Panc1 (cell line): ENCODE measurements around the gene HTR2C. TPM values are rescaled to one million over a fixed set of nuclear protein-coding genes. Genes with fewer than 3 reads are reported as not detected.

Experiments used
- ATAC-seq: fragments of 200-7000 bp; cut with Tn5 transposase; 2 replicates; pipeline ENCODE4 v1.9.1; 2020; ENCODE audit warnings: mild to moderate bottlenecking, moderate library complexity
- BruUV-seq: library from RNA; stranded (reverse); fragments of 400-500 nt; replicated peaks from 2 replicates; lab custom pipeline; 2021; lab: Mats Ljungman, UMichigan
- CTCF ChIA-PET: fragments of 300-600 bp; sonication (Branson Sonifier 250); formaldehyde crosslinking; loops from one replicate; lab custom pipeline; 2022; ENCODE audit warnings: antibody characterized with exemption; lab: Charles Lee
- POLR2A ChIA-PET: fragments of 300-600 bp; sonication (Branson Sonifier 250); formaldehyde crosslinking; loops from one replicate; lab custom pipeline; 2022; ENCODE audit warnings: antibody characterized with exemption; lab: Charles Lee
- DNase-seq: peaks from one replicate; pipeline ENCODE4 v3.0.0-alpha.2; 2010; ENCODE audit warnings: low read depth, low spot score
- H3K27ac ChIP-seq: 2 replicates; pipeline ENCODE4 v1.5.1; 2011; ENCODE audit warnings: mild to moderate bottlenecking, low read length, inconsistent platforms
- H3K27me3 ChIP-seq: fragments of 200-500 bp; sonication (Bioruptor generic); 2 replicates; pipeline ENCODE4 v1.6.0; 2014; ENCODE audit warnings: low read length, inconsistent platforms; ENCODE audit not compliant: control insufficient read depth, insufficient read depth
- H3K36me3 ChIP-seq: fragments of 200-500 bp; sonication (Bioruptor generic); 2 replicates; pipeline ENCODE4 v1.5.1; 2014; ENCODE audit warnings: inconsistent platforms, mild to moderate bottlenecking, low read length, moderate library complexity; ENCODE audit not compliant: control insufficient read depth, insufficient read depth
- H3K4me1 ChIP-seq: 2 replicates; pipeline ENCODE4 v1.5.1; 2011; ENCODE audit warnings: inconsistent platforms, mild to moderate bottlenecking, low read length, moderate library complexity; ENCODE audit not compliant: control insufficient read depth, insufficient read depth
- H3K4me3 ChIP-seq, 2 experiments: 2 replicates each; pipeline ENCODE4 v1.5.1; 2011 to 2012; ENCODE audit warnings: low read depth in 2 of 2, low read length in 2 of 2, mild to moderate bottlenecking in 2 of 2, inconsistent platforms in 1 of 2, moderate library complexity in 1 of 2
- H3K9me3 ChIP-seq: fragments of 200-500 bp; sonication (Bioruptor generic); 2 replicates; pipeline ENCODE4 v1.5.1; 2014; ENCODE audit warnings: low read depth, mild to moderate bottlenecking, inconsistent platforms, low read length, moderate library complexity; ENCODE audit not compliant: control insufficient read depth, insufficient read depth
- POLR2AphosphoS5 ChIP-seq: IDR thresholded peaks from 2 replicates; pipeline ENCODE4 v1.6.1; 2012; ENCODE audit warnings: mild to moderate bottlenecking, low read depth, low read length, moderate library complexity
- SIN3A ChIP-seq: IDR thresholded peaks from 2 replicates; pipeline ENCODE4 v1.6.1; 2012; ENCODE audit warnings: low read depth, mild to moderate bottlenecking, low read length, moderate library complexity, borderline replicate concordance; ENCODE audit not compliant: insufficient read depth
- TCF7L2 ChIP-seq: IDR thresholded peaks from 2 replicates; pipeline ENCODE4 v1.6.1; 2011; ENCODE audit warnings: mild to moderate bottlenecking, low read depth, low read length, inconsistent platforms
- in situ Hi-C: cut with HindIII; loops from 2 replicates; pipeline ENCODE4 v1.10.0; 2016; ENCODE audit warnings: low sequenced_read_pairs, low pct_unique_long_range_greater_than_20kb
- intact Hi-C: fragments of 100-400 bp; cut with micrococcal nuclease; formaldehyde crosslinking; loops from one replicate; pipeline ENCODE4 v1.10.0; 2022; ENCODE audit not compliant: unreplicated experiment
- total RNA-seq: library from RNA; stranded (reverse); gene quantifications from one replicate; pipeline ENCODE4 v1.2.1, GENCODE V29; 2021; ENCODE audit not compliant: unreplicated experiment
- TF ChIP-seq, protein P1 (sequence below): fragments of 450-650 bp; IDR thresholded peaks from 2 replicates; pipeline ENCODE4 v1.5.1; 2017; ENCODE audit warnings: mild to moderate bottlenecking
- TF ChIP-seq, protein P2 (sequence below), 2 experiments: IDR thresholded peaks; 2 replicates each; pipeline ENCODE4 v1.6.1; 2011 to 2012; ENCODE audit warnings: low read depth in 2 of 2, control low read depth in 1 of 2, low read length in 1 of 2, mild to moderate bottlenecking in 1 of 2, moderate library complexity in 1 of 2; ENCODE audit not compliant: insufficient read depth in 1 of 2

The HTR2C gene
- total RNA-seq, 1 experiment from 2014 or later: not detected

DNA sequence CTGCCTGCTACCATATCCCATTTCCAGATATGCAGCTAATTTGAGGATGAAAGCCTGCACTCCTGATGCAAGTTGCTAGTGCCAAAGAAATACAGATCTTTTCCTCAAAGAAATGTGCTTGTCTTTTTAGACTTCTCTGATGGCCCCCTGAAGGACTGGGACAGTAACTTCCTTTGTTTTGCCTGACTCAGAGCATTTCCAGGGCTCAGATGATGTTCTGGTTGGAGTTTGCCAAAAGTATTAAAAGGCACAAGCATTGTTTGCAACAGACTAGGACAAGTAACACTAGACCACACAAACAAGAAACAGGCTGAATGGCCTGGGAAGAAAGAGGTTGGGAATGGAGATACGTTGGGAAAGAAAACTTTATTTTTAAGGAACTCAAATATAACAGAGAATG, 258.3 kb downstream of the HTR2C start:
- intact Hi-C loops (no loop called here), in situ Hi-C loops (no loop called here)
- no peak for ATAC-seq
- TF ChIP-seq, protein P1, sequence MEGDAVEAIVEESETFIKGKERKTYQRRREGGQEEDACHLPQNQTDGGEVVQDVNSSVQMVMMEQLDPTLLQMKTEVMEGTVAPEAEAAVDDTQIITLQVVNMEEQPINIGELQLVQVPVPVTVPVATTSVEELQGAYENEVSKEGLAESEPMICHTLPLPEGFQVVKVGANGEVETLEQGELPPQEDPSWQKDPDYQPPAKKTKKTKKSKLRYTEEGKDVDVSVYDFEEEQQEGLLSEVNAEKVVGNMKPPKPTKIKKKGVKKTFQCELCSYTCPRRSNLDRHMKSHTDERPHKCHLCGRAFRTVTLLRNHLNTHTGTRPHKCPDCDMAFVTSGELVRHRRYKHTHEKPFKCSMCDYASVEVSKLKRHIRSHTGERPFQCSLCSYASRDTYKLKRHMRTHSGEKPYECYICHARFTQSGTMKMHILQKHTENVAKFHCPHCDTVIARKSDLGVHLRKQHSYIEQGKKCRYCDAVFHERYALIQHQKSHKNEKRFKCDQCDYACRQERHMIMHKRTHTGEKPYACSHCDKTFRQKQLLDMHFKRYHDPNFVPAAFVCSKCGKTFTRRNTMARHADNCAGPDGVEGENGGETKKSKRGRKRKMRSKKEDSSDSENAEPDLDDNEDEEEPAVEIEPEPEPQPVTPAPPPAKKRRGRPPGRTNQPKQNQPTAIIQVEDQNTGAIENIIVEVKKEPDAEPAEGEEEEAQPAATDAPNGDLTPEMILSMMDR: no peak
- TF ChIP-seq TCF7L2: no peak
- TF ChIP-seq POLR2AphosphoS5: no peak
- TF ChIP-seq, protein P2, sequence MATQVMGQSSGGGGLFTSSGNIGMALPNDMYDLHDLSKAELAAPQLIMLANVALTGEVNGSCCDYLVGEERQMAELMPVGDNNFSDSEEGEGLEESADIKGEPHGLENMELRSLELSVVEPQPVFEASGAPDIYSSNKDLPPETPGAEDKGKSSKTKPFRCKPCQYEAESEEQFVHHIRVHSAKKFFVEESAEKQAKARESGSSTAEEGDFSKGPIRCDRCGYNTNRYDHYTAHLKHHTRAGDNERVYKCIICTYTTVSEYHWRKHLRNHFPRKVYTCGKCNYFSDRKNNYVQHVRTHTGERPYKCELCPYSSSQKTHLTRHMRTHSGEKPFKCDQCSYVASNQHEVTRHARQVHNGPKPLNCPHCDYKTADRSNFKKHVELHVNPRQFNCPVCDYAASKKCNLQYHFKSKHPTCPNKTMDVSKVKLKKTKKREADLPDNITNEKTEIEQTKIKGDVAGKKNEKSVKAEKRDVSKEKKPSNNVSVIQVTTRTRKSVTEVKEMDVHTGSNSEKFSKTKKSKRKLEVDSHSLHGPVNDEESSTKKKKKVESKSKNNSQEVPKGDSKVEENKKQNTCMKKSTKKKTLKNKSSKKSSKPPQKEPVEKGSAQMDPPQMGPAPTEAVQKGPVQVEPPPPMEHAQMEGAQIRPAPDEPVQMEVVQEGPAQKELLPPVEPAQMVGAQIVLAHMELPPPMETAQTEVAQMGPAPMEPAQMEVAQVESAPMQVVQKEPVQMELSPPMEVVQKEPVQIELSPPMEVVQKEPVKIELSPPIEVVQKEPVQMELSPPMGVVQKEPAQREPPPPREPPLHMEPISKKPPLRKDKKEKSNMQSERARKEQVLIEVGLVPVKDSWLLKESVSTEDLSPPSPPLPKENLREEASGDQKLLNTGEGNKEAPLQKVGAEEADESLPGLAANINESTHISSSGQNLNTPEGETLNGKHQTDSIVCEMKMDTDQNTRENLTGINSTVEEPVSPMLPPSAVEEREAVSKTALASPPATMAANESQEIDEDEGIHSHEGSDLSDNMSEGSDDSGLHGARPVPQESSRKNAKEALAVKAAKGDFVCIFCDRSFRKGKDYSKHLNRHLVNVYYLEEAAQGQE (IDR thresholded peaks at IDR 0.05; ENCODE audit: insufficient read depth in 1 of 2, low read depth in 2 of 2, low read length in 1 of 2): no peak
- no peak for TF ChIP-seq SIN3A
- Histone ChIP-seq H3K9me3 (no peaks in the 10 kb centered on the region), H3K27me3 (no peaks in the 10 kb centered on the region), H3K4me1 (no peaks in the 10 kb centered on the region), H3K36me3 (no peaks in the 10 kb centered on the region), H3K4me3 (no peak overlapping the region), H3K27ac (no peak overlapping the region)
- POLR2A ChIA-PET: no interaction called here
- BruUV-seq: no TSS peak
- CTCF ChIA-PET: no interaction called here
- no peak for DNase-seq

DNA sequence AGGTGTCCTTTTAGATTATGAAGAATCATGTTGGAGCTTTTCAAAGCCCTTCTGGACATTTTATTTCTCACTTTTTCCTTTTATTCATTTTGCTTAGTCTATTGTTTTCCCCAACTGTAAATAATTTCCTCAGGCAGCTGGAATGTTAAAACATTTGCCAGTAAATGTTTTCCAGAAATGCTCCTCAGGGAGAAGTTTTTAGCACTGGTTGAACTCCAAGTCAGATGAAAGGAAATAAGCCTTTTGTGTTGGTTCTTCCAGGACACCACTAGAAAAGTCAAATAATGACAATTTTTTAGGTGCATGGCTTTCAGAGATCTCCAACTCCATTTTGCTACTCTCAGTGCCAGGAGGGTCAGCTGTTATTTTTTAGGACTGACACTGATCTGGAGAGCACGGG, 305.6 kb downstream of the HTR2C start:
- CTCF ChIA-PET: no interaction called here
- H3K9me3 ChIP-seq: no peaks in the 10 kb centered on the region; the same call in 1 of the 2 replicates
- no peaks in the 10 kb centered on the region for H3K27me3 ChIP-seq
- H3K27ac ChIP-seq: no peak overlapping the region
- DNase-seq: no peak
- no TSS peak for BruUV-seq
- no peak overlapping the region for H3K4me3 ChIP-seq
- in situ Hi-C loops (no loop called here), intact Hi-C loops (no loop called here)
- POLR2A ChIA-PET: no interaction called here
- no peaks in the 10 kb centered on the region for H3K4me1 ChIP-seq
- no peak for ATAC-seq
- TF ChIP-seq, protein P2 (IDR thresholded peaks at IDR 0.05; ENCODE audit: insufficient read depth in 1 of 2, low read depth in 2 of 2, low read length in 1 of 2): no peak
- no peak for TF ChIP-seq SIN3A
- no peak for TF ChIP-seq POLR2AphosphoS5
- TF ChIP-seq, protein P1: no peak
- TF ChIP-seq TCF7L2: no peak
- no peaks in the 10 kb centered on the region for H3K36me3 ChIP-seq
